ENCODE results near the gene RAP1GDS1. TPM values are rescaled to one million over a fixed set of nuclear protein-coding genes. Genes with fewer than 3 reads are reported as not detected.

RAP1GDS1 gene
- 22.3 and 27.9 TPM in 2 replicates for total RNA-seq (2022)
- percentile 74 among the genes with signal in this experiment for Bru-seq, nascent RNA
- percentile 58 among the genes with signal in this experiment for BruChase-seq, experiment 1, labeled RNA remaining after a 6-hour chase
- BruChase-seq, experiment 2, labeled RNA remaining after a 2-hour chase = percentile 57 among the genes with signal in this experiment
- long read RNA-seq, transcript RAP1GDS1-205 (15 exons, 3,681 nt) = major isoform, 14 of 33 reads
- long read RNA-seq, partial matches to known transcripts = 0 of 33 reads
- long read RNA-seq, other reads (novel, unspliced or antisense) = 5 of 33 reads

GRCh38 chr4:98260579-98261404, at the start of gene RAP1GDS1:
Gene RAP1GDS1 (plus strand): TSS chr4:98261384. CDS start chr4:98261566, 182 bp downstream.
- peak; percentile 91 for DNase-seq
- intact Hi-C loops (cut with micrococcal nuclease; ENCODE audit: unreplicated experiment) = loop anchor here (5.0 kb wide), 1 partner anchor 127 kb away; no protein-coding TSS in a partner anchor
- Mint-ChIP-seq H3K27me3 (ENCODE audit: unreplicated experiment) (no peaks in the 10 kb centered on the region), H3K4me3 (ENCODE audit: low read depth, unreplicated experiment) (peak within 1 kb of the TSS; percentile 80), H3K36me3 (ENCODE audit: insufficient read depth, unreplicated experiment) (peaks cover 34% of the 10 kb centered on the region), H3K4me1 (ENCODE audit: low read depth, unreplicated experiment) (peaks cover 15% of the 10 kb centered on the region), H3K9me3 (ENCODE audit: low read depth, unreplicated experiment) (no peaks in the 10 kb centered on the region), H3K27ac (ENCODE audit: unreplicated experiment) (peak within 1 kb of the TSS; percentile 92)
- no TSS peak for BruUV-seq (replicated peaks)
- TF ChIP-seq CTCF (IDR thresholded peaks at IDR 0.05; ENCODE audit: unreplicated experiment) = no peak
- CTCF ChIA-PET = interaction anchor here (0.6 to 1.2 kb wide), 3 partner anchors 81 to 668 kb away, joined by 3 to 5 read pairs (median 3); partner anchors contain the start of genes EIF4E and STPG2

DNA sequence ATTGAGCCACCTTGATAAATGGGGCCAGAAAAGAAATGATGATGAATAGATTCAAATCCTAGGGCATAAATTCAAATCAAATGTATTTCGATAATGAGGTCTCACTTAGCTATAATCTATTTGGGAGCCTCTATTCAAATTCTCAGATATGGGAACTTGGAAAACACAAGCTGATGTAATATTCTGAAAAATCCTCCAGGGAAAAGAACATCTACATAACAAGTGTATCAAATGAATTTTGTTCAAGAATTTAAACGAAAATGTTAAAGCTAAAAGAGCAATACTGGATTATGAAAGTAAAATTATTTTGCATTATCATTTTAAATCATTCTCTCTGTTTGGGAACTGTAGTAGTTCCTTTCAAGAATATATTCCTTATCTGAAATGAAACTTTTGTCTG, 38.9 kb upstream of the RAP1GDS1 start:
- H3K36me3 Mint-ChIP-seq (ENCODE audit: insufficient read depth, unreplicated experiment) = no peaks in the 10 kb centered on the region
- H3K4me1 Mint-ChIP-seq (ENCODE audit: low read depth, unreplicated experiment) = no peaks in the 10 kb centered on the region
- no peak overlapping the region for H3K27ac Mint-ChIP-seq (ENCODE audit: unreplicated experiment)
- H3K27me3 Mint-ChIP-seq (ENCODE audit: unreplicated experiment) = no peaks in the 10 kb centered on the region
- BruUV-seq (replicated peaks) = no TSS peak
- DNase-seq = no peak
- intact Hi-C loops (cut with micrococcal nuclease; ENCODE audit: unreplicated experiment) = no loop called here
- no peak for TF ChIP-seq CTCF (IDR thresholded peaks at IDR 0.05; ENCODE audit: unreplicated experiment)
- no peak overlapping the region for H3K4me3 Mint-ChIP-seq (ENCODE audit: low read depth, unreplicated experiment)
- CTCF ChIA-PET = interaction anchor here (0.7 kb wide), 1 partner anchor 494 kb away, joined by 5 read pairs; no protein-coding TSS in a partner anchor
- H3K9me3 Mint-ChIP-seq (ENCODE audit: low read depth, unreplicated experiment) = no peaks in the 10 kb centered on the region

DNA sequence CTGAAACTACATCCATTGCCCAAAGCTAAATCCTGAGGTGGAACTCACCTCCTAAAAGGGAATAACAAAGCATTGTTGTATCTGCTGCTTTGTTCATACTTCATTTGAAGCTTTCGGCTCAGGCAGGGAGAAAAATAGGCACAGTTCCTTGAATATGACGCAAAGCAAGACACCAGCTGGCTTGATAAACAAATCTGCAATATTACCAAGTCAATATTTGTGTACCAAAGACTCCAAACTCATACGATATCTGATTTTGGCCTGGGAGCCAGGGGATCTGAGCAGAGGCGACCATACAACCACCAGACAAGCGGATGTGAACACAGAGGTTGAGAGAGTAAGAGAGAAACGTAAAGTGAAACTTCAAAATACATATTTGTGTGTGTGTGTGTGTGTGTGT, 34.8 kb upstream of the RAP1GDS1 start:
- intact Hi-C loops (cut with micrococcal nuclease; ENCODE audit: unreplicated experiment) = no loop called here
- no peak overlapping the region for H3K4me3 Mint-ChIP-seq (ENCODE audit: low read depth, unreplicated experiment)
- no peak for DNase-seq
- BruUV-seq (replicated peaks) = no TSS peak
- H3K9me3 Mint-ChIP-seq (ENCODE audit: low read depth, unreplicated experiment) = no peaks in the 10 kb centered on the region
- CTCF ChIA-PET = no interaction called here
- H3K27ac Mint-ChIP-seq (ENCODE audit: unreplicated experiment) = no peak overlapping the region
- TF ChIP-seq CTCF (IDR thresholded peaks at IDR 0.05; ENCODE audit: unreplicated experiment) = no peak
- no peaks in the 10 kb centered on the region for H3K27me3 Mint-ChIP-seq (ENCODE audit: unreplicated experiment)
- H3K4me1 Mint-ChIP-seq (ENCODE audit: low read depth, unreplicated experiment) = no peaks in the 10 kb centered on the region
- no peaks in the 10 kb centered on the region for H3K36me3 Mint-ChIP-seq (ENCODE audit: insufficient read depth, unreplicated experiment)

DNA sequence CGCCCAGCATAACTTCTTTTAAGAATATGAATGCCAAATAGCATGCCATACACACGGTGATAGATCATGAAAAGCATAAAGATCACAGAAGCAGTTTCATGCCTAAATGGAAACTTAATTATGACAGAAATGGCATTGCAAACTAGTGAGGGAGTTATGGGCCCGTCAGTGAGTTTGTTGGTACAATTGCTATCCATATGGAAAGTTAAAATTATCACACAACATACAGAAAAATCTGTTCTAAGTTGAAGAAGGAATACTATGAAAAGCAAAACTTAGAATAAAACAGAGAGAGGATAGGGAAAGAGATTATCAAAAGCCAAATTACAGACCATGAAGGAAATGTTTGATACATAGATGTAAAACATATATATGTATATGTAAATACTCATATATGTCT, 30.2 kb upstream of the RAP1GDS1 start:
- BruUV-seq (replicated peaks) = no TSS peak
- CTCF ChIA-PET = no interaction called here
- H3K4me3 Mint-ChIP-seq (ENCODE audit: low read depth, unreplicated experiment) = no peak overlapping the region
- no peaks in the 10 kb centered on the region for H3K4me1 Mint-ChIP-seq (ENCODE audit: low read depth, unreplicated experiment)
- no peak for DNase-seq
- no peaks in the 10 kb centered on the region for H3K27me3 Mint-ChIP-seq (ENCODE audit: unreplicated experiment)
- H3K9me3 Mint-ChIP-seq (ENCODE audit: low read depth, unreplicated experiment) = no peaks in the 10 kb centered on the region
- no peaks in the 10 kb centered on the region for H3K36me3 Mint-ChIP-seq (ENCODE audit: insufficient read depth, unreplicated experiment)
- TF ChIP-seq CTCF (IDR thresholded peaks at IDR 0.05; ENCODE audit: unreplicated experiment) = no peak
- no peak overlapping the region for H3K27ac Mint-ChIP-seq (ENCODE audit: unreplicated experiment)
- intact Hi-C loops (cut with micrococcal nuclease; ENCODE audit: unreplicated experiment) = no loop called here
